Endodermal cell (in vitro differentiated cells): ENCODE results near the gene ASB10. TPM values are rescaled to one million over a fixed set of nuclear protein-coding genes. Genes with fewer than 3 reads are reported as not detected.
A peak's percentile ranks its signal among the peaks of the same experiment; 100 is the strongest.

Experiments
- DNase-seq: peaks from one replicate; pipeline ENCODE4 v3.0.0-alpha.2; 2017
- H3K27ac ChIP-seq: 2 replicates; pipeline ENCODE4 v1.5.1; 2013; ENCODE audit warnings: mild to moderate bottlenecking, low read depth, low read length, moderate library complexity
- H3K27me3 ChIP-seq: 2 replicates; pipeline ENCODE4 v1.6.1; 2013; ENCODE audit warnings: mild to moderate bottlenecking, low read length, moderate library complexity; ENCODE audit not compliant: insufficient read depth, control insufficient read depth, poor library complexity, severe bottlenecking
- H3K36me3 ChIP-seq: 2 replicates; pipeline ENCODE4 v1.7.0; 2013; ENCODE audit warnings: mild to moderate bottlenecking, low read length, moderate library complexity; ENCODE audit not compliant: control insufficient read depth, insufficient read depth
- H3K4me1 ChIP-seq: one replicate; pipeline ENCODE4 v1.7.0; 2013; ENCODE audit warnings: low read length; ENCODE audit not compliant: control insufficient read depth, insufficient read depth
- H3K4me3 ChIP-seq: 2 replicates; pipeline ENCODE4 v1.5.1; 2013; ENCODE audit warnings: mild to moderate bottlenecking, low read length, moderate library complexity
- H3K9ac ChIP-seq: 2 replicates; pipeline ENCODE4 v1.6.1; 2013; ENCODE audit warnings: mild to moderate bottlenecking, low read length, moderate library complexity; ENCODE audit not compliant: poor library complexity, severe bottlenecking; ENCODE audit errors: extremely low read depth
- H3K9me3 ChIP-seq: 2 replicates; pipeline ENCODE4 v1.6.1; 2013; ENCODE audit warnings: mild to moderate bottlenecking, low read length, moderate library complexity; ENCODE audit not compliant: control insufficient read depth
- H3K27ac Mint-ChIP-seq: 2 replicates; pipeline ENCODE4 v1.8.0; 2020; ENCODE audit warnings: mixed read lengths
- H3K27me3 Mint-ChIP-seq: 2 replicates; pipeline ENCODE4 v1.8.0; 2021; ENCODE audit warnings: mild to moderate bottlenecking, mixed read lengths; ENCODE audit not compliant: insufficient read depth
- H3K36me3 Mint-ChIP-seq: 2 replicates; pipeline ENCODE4 v1.8.0; 2020; ENCODE audit warnings: low read depth, mixed read lengths
- H3K4me1 Mint-ChIP-seq: 2 replicates; pipeline ENCODE4 v1.8.0; 2020; ENCODE audit warnings: mixed read lengths
- H3K4me3 Mint-ChIP-seq: 2 replicates; pipeline ENCODE4 v1.8.0; 2020; ENCODE audit warnings: mild to moderate bottlenecking, moderate library complexity, mixed read lengths
- H3K9me3 Mint-ChIP-seq: 2 replicates; pipeline ENCODE4 v1.8.0; 2020; ENCODE audit warnings: mild to moderate bottlenecking, mixed read lengths
- CTCF ChIP-seq: fragments of 200-600 bp; sonication (generic); conservative IDR thresholded peaks from 2 replicates; pipeline ENCODE4 v1.5.0; 2021; ENCODE audit warnings: antibody characterized with exemption, mild to moderate bottlenecking
- WGBS, 2 experiments: methylation state at CpG; one replicate each; pipeline versions ENCODE4 v1.1.5 to v1.1.7; 2013; ENCODE audit warnings: missing lambda C conversion rate in 2 of 2, mixed read lengths in 1 of 2; ENCODE audit not compliant: insufficient coverage in 1 of 2, insufficient read length in 1 of 2; 5-methylcytosine and 5-hydroxymethylcytosine counted together
- total RNA-seq, 2 donors: library from RNA; stranded (reverse); fragmentation: NEBNext Ultra II Directional in 1 of 2; extraction: Animal tissue kit (Norgen Biotek cat#: 25700) in 1 of 2; gene quantifications; 2 replicates in 1 of 2; 3 replicates in 1 of 2; pipeline ENCODE4 v1.2.1, GENCODE V29; 2021

The ASB10 gene
- total RNA-seq, 2 donors from 2014 or later: not detected

GRCh38 chr7:151125846-151126481 is 61.1 kb downstream of the ASB10 start:
- WGBS, 2 experiments: 6 to 13% methylated on average over 10 to 58 of the region's 58 CpGs
- no peak for TF ChIP-seq CTCF
- DNase-seq: peak; percentile 78
- Mint-ChIP-seq H3K27me3 (peaks cover 4% of the 10 kb centered on the region), H3K9me3 (no peaks in the 10 kb centered on the region), H3K27ac (no peak overlapping the region), H3K4me3 (peak overlapping the region; percentile 64), H3K4me1 (peaks cover 2% of the 10 kb centered on the region), H3K36me3 (peaks cover 47% of the 10 kb centered on the region)
- H3K27ac ChIP-seq: no peak overlapping the region
- H3K27me3 ChIP-seq: no peaks in the 10 kb centered on the region
- no peak overlapping the region for H3K9ac ChIP-seq
- H3K9me3 ChIP-seq: no peaks in the 10 kb centered on the region
- H3K4me3 ChIP-seq: peak overlapping the region; percentile 73
- H3K36me3 ChIP-seq: peaks cover 24% of the 10 kb centered on the region
- peaks cover 4% of the 10 kb centered on the region for H3K4me1 ChIP-seq

Other genes with a start within 250 kb of the ASB10 start
- gene KCNH2, start 208.9 kb downstream of the ASB10 start, total RNA-seq: 1 to 10 TPM; 1.1 to 1.9 TPM
- gene NOS3, start 196.2 kb downstream of the ASB10 start, total RNA-seq: 1 to 10 TPM; 2.3 to 9.1 TPM
- 1 to 10 TPM; 2.0 to 3.0 TPM for gene ATG9B, start 162.8 kb downstream of the ASB10 start, total RNA-seq
- 10 to 100 TPM; 35.9 to 37.2 TPM for gene ABCB8, start 158.8 kb downstream of the ASB10 start, total RNA-seq
- 1 to 10 TPM; 2.5 to 3.0 TPM for gene ASIC3, start 138.7 kb downstream of the ASB10 start, total RNA-seq
- gene CDK5, start 129.4 kb downstream of the ASB10 start, total RNA-seq: 10 to 100 TPM; 22.2 to 25.2 TPM
- gene SLC4A2, start 127.7 kb downstream of the ASB10 start, total RNA-seq: 100 to 1,000 TPM; 265 to 284 TPM
- 10 to 100 TPM; 64.0 to 71.0 TPM for gene FASTK, start 106.4 kb downstream of the ASB10 start, total RNA-seq
- 10 to 100 TPM; 48.1 to 52.6 TPM for gene TMUB1, start 103.8 kb downstream of the ASB10 start, total RNA-seq
- 100 to 1,000 TPM; 113 to 116 TPM for gene AGAP3, start 100.8 kb downstream of the ASB10 start, total RNA-seq
- gene GBX1, start 19.6 kb downstream of the ASB10 start, total RNA-seq: not detected
- gene H2BK1, start 23.2 kb upstream of the ASB10 start, total RNA-seq: not detected
- gene ABCF2, start 40.0 kb upstream of the ASB10 start, total RNA-seq: 10 to 100 TPM; 43.3 to 48.9 TPM
- 10 to 100 TPM; 31.9 to 35.6 TPM for gene CHPF2, start 45.2 kb upstream of the ASB10 start, total RNA-seq
- 10 to 100 TPM; 40.0 to 43.5 TPM for gene SMARCD3, start 61.4 kb upstream of the ASB10 start, total RNA-seq
- 10 to 100 TPM; 50.2 to 64.7 TPM for gene NUB1, start 154.6 kb upstream of the ASB10 start, total RNA-seq
- gene WDR86, start 222.8 kb upstream of the ASB10 start, total RNA-seq: 10 to 100 TPM; 83.3 to 94.2 TPM